Stimulated activated CD4-positive, alpha-beta T cell treated with anti-CD3 and anti-CD28 coated beads, Interleukin-2, amount 100 ng/mL, for 48 hours (primary cell): ENCODE measurements around the gene AHDC1.

Experiments
- DNase-seq, 2 donors: peaks; one replicate each; pipeline ENCODE4 v3.0.0-alpha.2; 2020

Gene AHDC1

GRCh38 chr1:27526569-27527222 is 77.2 kb downstream of the AHDC1 start:
- DNase-seq, result no peak

DNA sequence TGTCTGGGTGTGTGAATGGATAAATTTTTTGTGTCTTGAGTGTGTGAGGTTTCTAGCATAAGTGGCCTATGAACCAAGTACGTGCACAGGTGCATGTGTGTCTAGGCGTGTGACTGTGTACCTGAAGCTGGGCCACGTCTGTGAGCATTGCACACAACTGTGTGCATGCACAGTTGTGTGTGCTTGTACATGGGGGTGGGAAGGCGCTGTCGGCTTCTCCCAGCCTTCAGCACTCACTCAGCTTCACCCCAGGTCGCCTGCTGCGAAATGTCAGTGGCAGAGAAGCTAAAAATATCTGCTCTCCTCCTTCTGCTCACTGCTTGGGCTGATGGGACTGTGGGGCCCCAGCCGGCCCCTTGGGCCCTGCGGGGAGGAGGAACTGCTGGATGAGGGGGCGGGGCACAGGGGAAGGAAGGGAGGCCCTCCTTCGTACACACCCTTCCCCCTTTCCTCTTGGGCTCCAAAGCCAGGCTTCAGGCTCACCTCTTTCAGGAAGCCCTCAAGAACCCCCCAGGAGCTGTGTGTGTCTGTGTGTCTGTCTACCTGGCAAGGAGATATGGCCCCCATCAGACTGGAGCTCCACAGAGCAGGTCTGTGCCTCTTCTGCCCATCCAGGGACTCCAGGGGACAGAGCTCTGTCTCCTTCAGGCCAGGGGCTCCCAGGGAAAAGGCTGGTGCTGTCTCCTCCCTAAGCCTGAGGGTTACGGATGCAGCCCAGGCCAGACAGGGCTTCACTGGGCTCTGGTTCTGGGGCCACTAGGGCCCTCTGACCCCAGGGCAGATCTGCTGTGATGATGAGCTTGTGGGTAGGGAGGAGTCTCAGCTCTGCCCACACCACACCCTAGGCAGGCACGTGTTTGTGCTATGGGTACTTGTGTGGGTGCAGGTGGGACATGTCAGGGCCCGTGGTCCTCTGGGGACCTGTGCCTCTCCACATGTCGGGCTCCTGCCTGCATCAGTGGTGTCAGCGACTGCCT is 78.4 kb downstream of the AHDC1 start:
- peak in 1 of 2 donors; percentile 49 for DNase-seq

GRCh38 chr1:27523337-27524020 is 80.5 kb downstream of the AHDC1 start:
- DNase-seq, result no peak

DNA sequence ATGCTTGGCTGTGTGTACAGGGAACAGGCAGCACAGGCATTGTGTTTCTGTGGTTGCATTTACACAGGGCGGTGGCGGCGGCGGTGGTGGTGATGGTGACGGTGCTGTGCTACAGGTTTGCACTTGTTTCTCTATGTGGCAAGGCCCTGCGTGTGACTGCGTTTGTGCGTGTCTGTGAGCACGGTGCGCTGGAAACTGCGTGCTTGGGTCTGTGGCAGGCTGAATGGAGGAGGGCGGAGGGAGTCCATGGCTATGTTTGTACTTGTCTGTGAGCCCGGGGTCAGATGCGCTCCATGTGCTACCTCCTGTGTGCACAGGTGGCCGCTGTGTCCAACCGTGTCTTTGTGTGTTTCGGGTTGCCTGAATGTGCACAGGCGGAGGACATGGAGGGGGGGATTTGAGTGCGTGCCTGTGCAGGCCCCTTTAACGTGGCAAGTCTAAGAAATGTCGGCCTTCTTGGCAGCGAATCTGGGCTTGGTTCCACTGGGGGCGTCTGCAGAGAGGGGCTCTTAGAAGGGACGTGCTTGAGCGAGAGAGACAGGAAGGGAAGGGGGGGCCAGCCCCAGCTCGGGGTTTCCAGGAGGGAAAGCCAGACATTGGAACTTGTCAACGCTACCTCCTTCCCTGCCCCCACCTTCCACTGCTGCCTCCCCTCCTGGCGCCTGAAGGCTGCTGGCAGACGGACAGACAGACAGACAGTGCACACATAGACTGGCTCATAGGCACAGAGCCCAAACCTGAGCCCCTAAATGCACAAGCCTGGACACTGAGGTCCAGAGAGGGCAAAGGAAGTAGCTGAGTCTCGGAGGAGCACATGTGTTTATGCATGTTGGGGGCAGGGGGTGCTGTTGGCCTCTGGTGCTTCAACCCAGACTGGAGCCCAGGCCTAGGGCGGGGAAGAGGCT is 81.3 kb downstream of the AHDC1 start:
- peak in 1 of 2 donors; percentile 58 for DNase-seq

- DNase-seq, result no peak
These were observed 82.0 kb downstream of the AHDC1 start for GRCh38 chr1:27521861-27522431.

DNA sequence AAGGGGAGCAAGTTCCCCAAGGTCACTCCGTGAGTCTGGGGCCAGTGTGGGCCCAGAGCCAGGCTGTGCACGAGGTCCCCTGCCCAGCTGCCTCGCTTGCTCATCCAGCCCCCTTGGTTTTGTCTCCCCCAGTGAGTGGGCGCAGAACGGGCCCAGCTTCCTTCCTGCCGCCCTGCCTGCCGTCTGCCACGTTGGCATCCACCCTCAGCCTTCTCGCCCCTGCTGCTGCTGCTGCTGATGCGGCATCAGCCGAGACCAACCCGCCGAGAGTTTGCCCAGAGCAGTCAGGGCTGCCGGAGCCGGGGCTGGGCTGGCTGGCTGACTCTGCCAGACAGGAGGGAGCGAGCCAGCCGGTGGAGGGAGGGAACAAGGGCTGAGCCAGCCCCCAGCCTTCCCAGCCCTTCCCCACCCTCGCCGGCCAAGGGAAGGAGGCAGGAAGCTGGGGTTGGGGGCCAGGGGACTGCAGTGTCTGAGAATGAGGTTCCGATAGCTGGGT is 82.6 kb downstream of the AHDC1 start:
- no peak for DNase-seq

DNA sequence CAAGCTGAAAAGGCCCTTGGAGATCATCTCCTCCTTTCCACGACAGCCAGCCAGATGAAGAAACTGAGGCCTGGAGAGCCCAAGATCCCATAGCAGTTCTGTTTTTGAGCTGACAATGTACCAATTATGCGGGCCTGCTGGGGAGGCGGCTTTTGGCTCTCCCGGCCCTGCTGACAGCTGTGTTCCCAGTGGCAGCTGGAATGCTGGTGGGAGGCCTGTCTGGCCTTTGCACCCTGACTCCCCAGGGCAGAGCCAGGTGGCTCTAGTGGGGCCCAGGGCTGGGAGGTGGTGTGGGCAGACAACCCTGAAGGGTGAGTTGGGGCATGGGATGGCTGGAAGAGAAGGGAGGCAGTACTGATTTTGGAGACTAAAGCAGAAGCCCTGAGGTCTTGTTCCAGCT is 83.3 kb downstream of the AHDC1 start:
- DNase-seq, result no peak

DNA sequence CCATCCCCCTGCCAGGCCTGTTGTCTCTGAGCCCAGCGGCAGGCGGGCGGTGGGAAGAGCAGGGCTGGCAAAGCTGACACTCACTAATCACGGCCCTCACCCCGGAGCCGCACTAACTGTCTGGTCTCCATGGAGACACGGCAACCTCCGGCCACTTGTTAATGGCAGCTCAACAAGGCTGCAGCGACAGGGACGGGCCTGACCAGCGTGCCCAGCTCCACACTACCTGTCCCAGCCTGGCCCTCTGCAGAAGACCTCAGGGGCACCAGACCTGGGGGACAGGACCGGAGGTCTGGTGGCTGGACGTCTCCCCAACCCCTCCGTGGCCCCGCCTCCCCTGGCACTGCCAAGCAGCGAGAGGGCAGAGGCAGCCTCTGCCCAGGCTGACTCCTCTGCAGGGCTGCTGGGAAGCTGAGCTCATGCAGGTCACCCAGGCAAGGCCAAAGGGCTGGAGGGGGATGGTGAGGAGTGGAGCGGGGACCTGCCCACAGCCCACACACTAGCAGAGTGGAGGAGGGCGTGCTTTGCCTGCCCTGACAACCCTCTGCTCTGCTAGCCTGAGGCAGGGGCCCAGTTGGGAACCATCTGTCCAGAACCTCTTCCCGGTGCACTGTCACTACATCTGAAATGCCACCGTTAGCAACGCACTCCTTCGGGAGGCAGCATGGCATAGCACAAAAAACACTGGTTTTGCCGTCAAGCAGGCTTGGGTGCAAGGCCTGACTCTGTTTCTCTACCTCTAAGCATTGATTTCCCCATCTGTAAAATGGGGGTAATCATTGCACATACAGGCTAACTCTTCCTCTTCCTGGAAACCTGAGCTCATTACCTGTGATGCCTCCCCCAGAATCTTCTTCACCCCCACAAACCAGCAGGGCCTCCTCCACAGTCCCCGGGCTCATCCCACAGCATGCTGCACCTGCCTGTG is 84.3 kb downstream of the AHDC1 start:
- DNase-seq, result no peak

- DNase-seq, result no peak
These were observed 85.1 kb downstream of the AHDC1 start for GRCh38 chr1:27518808-27519207.

DNA sequence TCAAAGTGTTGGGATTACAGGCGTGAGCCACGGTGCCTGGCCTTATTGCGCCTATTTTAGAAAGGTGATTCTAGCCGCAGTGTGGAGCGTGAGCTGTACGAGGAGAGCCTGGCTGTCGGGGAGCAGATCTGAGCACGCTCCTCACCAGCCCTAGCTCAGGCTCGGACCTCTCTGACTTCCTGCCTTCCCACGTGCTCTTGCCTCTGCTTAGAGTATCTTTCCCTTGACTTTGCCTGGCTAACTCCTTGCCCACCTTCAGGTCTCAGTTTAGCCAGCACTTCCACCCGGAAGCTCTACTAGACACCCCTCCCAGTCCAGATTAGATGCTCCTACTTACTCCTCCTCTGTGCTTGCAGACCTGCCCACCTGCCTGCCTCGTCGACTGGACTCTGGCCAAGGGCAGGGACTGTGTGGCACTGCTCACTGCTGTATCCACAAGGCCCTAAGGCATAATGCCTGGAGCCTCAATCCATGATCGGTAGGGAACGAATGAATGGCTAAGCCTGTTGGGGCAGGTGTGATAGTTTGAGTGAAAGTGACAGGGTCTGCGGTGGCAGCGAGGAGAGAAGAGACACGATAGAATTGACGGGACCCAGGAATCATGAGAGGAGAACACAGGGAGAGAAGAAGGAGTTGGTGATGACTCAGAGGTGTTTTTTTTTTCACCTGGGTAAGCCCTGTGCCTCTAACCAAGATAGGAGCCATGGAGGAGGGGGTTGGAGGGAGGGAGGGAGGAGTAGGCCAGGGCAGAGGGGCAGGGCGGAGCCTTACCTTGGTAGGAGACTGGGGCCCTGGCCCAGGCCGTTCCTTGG is 85.8 kb downstream of the AHDC1 start:
- no peak for DNase-seq

DNA sequence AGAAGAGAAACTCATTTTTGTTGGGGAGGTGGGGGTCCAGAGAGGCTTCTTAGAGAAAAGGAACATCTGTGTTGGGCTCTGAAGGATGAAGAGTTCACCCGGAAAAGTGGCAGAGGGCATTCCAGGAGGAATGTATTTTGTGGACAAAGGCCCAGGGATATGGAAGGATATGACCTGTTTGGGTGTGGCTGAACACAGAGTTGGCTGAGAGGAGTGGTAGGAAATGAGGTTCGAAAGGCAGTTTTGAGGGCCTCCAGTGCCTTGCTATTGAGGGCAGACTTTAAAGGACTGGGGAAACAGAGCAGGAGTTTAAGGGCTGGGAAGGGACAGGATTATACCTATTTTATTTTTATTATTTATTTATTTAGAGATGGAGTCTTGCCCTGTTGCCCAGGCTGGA is 86.6 kb downstream of the AHDC1 start:
- DNase-seq, result no peak

DNA sequence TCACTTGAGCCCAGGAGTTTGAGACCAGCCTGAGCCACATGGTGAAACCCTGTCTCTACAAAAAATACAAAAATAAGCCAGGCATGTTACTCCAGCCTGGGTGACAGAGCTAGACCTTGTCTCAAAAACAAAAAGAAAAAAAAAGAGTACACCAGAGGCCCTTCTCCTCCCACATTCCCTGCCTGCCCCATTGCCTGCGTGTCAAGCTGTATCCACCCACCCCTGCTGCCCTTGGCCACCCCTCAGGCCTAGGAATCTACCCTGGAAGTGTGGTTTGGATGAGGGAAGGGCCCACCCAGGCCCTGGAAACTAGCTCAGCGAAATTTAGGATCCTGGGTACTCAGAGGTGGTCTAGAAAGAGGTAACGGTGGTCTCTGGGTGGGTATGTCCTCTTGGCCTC is 88.3 kb downstream of the AHDC1 start:
- no peak for DNase-seq

DNA sequence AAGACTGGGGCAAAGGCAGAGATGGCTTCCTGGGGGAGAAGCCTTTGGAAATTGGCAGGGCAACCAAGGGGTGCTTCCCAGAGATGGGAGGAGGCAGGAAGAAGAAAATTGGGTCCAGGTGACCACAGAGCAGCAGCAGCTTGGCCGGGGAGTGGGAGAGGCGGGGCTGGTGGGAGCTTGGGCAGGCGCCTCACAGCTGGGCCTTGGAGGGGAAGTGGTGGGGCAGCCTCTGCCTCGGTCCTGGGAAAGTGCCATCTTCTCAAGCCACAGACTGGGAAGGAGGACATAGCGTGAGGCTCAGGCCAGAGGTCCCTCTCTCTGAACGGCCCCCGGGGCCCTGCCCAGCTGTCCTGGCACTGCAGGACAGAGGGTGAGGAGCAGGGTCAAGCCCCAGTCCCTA is 90.0 kb downstream of the AHDC1 start:
- DNase-seq, result no peak

- no peak for DNase-seq
These were observed 90.4 kb downstream of the AHDC1 start for GRCh38 chr1:27513528-27513927.

DNA sequence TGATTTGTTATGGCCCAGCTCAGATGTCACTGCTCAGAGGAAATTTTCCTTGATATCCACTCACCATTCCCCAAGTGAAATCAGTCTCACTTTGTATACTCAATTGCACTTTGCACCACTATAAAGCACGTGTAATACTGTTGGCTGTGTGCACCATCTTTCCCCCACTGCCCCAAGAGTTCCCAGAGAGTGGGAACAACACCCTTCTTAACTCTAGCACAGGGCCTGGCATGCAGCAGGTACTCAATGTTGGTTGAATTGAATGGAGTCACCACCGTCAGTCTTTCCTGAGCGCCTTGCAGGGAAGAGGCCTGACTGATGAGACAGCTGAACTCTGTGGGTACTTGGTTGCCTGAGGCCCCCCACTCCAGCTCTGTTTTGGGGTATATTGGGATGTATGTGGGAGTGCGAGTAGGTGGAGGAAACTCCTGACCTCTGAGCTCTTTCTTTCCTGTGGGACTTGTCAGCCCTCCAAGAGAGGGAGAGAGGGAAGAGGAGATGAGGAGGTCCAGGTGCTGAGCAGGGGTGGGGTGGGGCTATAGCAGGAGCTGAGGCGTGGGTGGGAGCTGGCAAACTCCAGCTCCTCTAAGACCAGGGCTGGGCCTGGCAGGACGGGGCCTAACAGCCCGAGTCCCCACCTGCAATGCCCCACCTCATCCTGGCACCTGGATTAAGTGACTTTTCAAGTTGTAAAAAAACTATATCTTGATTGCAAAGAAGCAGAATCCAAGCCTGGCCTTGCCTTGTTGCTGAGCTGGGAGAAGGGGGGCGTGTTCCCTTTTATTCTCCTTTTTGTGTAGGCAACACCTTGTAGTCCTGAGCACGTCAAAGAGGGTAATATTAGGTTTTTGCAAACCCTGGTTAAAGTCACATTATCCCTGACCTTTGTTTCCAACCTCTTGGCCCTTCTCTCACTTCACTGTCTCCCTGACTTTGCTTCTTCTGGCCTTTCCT is 94.5 kb downstream of the AHDC1 start:
- no peak for DNase-seq

DNA sequence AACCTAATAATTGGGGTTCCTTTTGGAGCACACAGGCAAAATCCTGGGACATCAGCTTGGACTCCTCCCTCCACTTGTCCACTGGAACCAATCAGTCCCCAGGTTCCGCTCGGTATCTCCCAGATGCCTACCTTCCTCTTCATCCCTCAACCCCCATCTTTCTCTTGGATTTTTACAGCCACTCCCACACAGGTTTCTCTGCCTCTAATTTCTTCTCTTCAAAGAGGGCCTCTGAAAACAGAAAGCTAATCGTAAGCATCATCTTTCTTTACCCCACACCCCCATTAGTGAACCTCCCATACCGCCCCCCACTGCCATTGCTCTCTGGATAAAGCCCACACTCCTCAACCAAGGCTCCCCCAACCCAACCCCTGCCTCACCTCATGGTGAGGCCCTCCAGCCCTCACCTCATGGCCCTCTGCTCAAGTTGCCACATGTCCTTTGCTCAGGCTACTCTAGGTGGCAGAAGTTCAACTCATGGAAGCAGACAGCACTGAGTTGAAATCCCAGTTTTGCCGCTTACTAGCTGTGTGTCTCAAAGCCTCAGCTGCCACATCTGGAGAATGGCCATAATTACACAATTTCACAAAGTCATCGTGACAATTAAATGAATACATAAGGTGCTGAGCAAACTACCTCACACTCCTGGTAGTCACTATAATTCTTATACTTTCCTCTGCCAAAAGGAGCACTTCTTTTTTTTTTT is 95.8 kb downstream of the AHDC1 start:
- DNase-seq, result no peak

GRCh38 chr1:27506703-27507102 is 97.2 kb downstream of the AHDC1 start:
- no peak for DNase-seq

DNA sequence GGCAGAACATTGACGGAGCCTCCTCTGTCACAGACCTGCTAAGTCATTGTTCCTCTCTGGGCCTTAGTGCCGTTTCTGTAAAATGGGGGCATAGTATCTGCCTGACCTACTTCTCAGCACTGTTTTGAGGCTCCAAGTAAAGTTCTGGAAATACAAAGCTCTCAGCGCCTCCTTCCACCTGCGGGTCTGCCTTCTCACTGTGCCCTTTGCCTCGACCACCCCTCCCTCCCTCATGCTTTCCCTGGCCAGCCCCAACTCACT is 98.6 kb downstream of the AHDC1 start:
- DNase-seq, result no peak
